ENCODE results near the gene SMIM29.

The SMIM29 gene

DNA sequence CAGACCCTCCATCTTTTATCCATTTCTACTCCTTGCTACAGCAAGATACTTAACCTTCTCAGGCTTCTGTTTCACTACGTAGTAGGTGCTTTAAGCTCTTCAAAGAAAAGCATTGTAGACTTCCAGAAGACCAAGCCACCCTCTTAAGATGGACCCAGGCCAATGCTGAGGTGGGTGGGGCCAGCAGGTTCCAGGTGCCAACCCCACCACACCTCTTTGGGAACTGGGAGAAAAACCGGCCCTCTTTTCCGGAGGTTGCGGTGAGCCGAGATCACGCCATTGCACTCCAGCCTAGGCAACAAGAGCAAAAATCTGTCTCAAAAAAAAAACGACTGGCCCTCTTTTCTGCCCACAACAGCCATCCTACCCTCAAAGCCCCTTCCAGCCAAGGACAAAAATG lies 22.7 kb downstream of the SMIM29 start:
- DNase-seq (ENCODE audit: low spot score): no peak

DNA sequence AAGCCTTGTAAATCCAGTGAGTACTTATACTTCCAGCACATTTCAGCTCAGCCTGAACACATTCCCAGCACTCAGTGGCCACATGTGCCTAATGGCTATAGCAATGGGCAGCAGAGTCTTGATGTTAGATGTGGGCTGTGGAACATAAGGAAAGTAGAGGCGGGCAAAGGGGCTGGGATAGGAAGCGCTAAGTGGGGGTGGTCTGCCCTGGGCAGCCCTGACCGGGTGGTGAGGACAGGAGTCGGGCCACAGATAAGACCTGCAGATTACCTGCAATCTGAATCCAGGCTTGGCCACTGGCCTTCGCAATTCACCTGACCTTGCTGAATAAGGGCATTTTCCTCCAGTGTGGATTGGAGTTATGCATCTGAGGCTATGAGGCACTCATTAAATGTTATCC lies 23.3 kb downstream of the SMIM29 start:
- no peak for DNase-seq (ENCODE audit: low spot score)

GRCh38 chr6:34223956-34224940 lies 24.6 kb downstream of the SMIM29 start:
- peak; percentile 96 for DNase-seq (ENCODE audit: low spot score)

DNA sequence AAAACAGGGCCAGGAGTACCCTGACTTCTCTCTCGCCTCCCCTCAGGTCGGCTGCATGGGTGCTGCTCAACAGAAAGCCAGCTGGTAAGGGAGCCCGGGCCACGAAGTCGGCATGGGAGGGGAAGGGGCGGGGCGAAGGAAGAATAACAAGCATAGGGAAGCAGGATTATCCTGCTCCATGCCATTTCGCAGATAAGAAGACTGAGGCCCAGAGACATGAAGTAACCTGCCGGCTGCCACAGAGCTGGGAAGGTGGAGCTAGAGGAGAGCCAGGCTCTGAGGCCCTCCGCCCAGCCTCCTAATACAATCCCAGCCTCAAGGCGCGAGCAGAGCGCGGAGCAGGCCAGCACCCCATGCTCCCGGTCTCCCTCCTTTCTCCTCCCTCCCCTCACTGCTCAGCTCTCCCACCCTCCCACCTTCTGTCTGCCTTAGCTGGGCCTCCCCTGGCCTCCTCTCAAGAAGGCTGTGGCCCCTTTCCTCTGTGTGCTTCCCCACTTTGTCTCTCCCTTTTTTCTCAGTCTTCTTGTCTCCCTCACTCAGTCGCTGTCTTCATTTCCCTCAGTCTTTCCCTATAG lies 25.3 kb downstream of the SMIM29 start:
- no peak for DNase-seq (ENCODE audit: low spot score)

GRCh38 chr6:34218691-34219090 lies 30.1 kb downstream of the SMIM29 start:
- no peak for DNase-seq (ENCODE audit: low spot score)

DNA sequence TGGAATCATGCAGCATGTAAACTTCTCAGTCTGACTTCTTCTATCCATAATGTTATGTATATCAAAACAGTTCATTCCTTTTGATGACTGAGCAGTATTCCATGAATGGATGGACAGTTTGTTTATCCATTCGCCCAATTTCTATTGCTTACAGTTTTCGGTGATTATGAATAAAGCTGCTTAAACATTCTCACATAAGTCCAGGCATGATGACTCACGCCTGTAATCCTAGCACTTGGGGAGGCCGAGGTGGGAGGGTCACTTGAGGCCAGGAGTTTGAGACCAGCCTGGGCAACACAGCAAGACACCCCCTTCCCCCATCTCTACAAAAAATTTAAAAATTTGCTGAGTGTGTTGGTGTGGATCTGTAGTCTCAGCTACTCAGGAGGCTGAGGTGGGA lies 35.0 kb downstream of the SMIM29 start:
- no peak for DNase-seq (ENCODE audit: low spot score)

DNA sequence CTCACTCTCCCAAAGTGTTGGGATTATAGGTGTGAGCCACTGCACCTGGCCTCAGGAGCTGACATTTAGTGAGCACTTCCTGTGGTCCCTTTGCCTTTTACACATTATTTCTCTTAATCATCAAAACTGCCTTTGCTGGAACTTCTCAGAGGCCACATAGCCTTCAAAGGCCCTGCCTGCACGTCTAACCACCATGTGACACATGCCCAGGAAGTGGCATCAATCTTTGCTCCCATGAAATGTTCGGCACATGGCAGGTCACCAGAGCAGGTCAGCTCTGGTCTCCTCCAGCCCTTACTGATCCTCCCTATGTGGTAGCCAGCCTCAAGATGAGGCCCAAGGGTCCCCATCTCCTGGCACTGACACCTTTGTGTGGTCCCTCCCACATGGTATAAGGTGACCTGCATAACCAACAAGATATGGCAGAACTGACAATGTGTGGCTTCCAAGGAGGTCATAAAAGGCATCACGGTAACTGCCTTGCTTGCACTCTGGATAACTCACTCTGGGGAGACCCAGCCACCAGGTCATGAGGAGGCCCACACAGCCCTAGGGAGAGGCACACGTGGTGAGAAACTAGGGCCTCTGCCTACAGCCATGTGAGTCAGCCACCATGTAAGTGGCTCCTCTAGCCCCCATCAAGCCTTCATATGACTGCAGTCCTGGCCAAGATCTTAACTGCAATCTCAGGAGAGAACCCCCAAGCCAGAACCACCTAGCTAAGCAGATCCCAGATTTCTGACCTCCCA lies 40.9 kb downstream of the SMIM29 start:
- DNase-seq (ENCODE audit: low spot score): no peak

DNA sequence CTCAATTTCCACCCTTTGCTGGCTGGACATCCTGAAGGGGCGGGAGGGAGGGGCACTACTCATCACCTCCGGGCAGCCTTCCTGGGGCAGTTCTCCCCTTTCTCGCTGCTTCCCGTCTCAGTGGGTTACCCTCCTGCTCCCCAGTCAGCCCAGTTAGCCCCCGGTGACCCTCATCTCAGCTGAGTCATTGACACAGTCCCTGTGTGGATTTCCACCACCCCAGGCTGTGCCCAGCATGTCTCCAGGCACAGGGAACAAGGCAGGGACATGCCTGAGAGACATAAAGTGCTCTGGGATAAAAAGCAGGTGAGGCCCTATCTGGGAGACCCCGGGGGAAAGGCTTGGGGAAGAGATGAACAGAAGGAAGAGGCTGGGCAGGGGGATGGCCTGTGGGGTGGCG lies 42.1 kb downstream of the SMIM29 start:
- no peak for DNase-seq (ENCODE audit: low spot score)

DNA sequence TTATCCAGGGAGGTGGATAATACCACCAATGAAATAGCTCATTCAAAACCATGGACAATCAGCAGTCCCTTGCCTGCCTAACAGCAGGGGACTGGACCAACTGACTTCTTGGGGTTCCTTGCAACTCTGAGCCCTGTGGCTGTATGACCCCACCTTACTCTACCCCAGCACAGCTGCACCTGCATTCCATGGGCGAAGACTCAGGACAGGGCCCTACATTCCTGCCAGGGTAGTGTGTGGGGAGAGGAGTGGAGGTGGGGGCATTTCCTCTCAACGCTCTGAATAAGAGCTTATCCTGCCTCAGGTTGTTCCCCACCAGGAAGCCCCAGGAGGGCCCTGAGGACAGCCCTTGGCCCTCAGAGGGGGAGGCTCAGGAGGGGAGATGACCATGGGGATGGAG lies 42.9 kb downstream of the SMIM29 start:
- DNase-seq (ENCODE audit: low spot score): no peak

DNA sequence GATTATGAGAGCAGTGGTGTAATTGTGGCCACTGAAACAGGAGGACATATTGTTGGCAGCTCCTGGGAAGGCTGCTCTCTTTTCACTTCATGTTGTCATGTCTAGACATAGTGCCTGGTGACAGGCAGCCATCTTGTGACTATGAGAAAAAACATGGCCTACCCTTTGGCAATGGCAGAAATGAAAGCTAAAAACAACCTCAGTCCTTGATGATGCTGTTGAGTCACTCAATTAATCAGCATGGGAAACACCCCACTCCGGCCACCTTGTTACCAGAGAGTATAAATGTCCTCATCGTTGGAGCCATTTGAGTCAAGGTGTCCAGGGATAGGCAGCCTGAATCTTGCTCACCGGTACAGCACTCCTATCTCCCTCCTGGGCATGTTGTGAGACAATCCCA lies 43.3 kb downstream of the SMIM29 start:
- no peak for DNase-seq (ENCODE audit: low spot score)

DNA sequence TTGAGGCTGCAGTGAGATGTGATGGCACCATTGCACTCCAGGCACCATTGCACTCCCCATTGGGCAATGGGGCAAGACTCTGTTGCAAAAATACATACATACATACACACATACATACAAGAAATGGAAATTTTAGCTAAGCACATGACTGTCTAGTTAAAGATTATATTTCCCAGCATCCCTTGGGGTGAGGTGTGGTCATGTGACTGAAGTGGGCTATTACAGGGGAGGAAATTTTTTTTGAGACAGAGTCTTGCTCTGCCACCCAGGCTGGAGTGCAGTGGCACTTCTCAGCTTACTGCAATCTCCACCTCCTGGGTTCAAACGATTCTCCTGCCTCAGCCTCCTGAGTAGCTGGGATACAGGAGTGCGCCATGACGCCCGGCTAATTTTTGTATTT lies 44.1 kb downstream of the SMIM29 start:
- DNase-seq (ENCODE audit: low spot score): no peak

- no peak for DNase-seq (ENCODE audit: low spot score)
Measured at GRCh38 chr6:34202329-34203201, 46.2 kb downstream of the SMIM29 start.

GRCh38 chr6:34201455-34202107 lies 47.2 kb downstream of the SMIM29 start:
- DNase-seq (ENCODE audit: low spot score): no peak

GRCh38 chr6:34200340-34200971 lies 48.4 kb downstream of the SMIM29 start:
- DNase-seq (ENCODE audit: low spot score): no peak

- no peak for DNase-seq (ENCODE audit: low spot score)
Measured at GRCh38 chr6:34196833-34197195, 52.0 kb downstream of the SMIM29 start.
